HL-60 (cell line): ENCODE data around the gene GLRX3.

Source experiments
- DNase-seq, 2 experiments: peaks; one replicate each; pipeline ENCODE4 v3.0.0-alpha.2; 2010 to 2020; ENCODE audit warnings: low read depth in 1 of 2, low spot score in 1 of 2
- H3K27ac ChIP-seq: fragments of 250-450 bp; sonication (Bioruptor Pico); replicated peaks from 2 replicates; pipeline ENCODE4 v1.5.1; 2020; ENCODE audit warnings: mild to moderate bottlenecking, moderate library complexity
- H3K27me3 ChIP-seq: fragments of 250-450 bp; sonication (Bioruptor Pico); 2 replicates; pipeline ENCODE4 v1.5.1; 2021; ENCODE audit warnings: mild to moderate bottlenecking, moderate library complexity; ENCODE audit not compliant: insufficient read depth, poor library complexity, severe bottlenecking
- H3K4me3 ChIP-seq: replicated peaks from 2 replicates; pipeline ENCODE4 v1.5.1; 2011; ENCODE audit warnings: mild to moderate bottlenecking, control low read depth, low read length; ENCODE audit not compliant: insufficient read depth
- GABPA ChIP-seq: IDR thresholded peaks from 2 replicates; pipeline ENCODE4 v1.6.1; 2012; ENCODE audit warnings: low read depth
- POLR2AphosphoS5 ChIP-seq: IDR thresholded peaks from 2 replicates; pipeline ENCODE4 v1.6.1; 2012; ENCODE audit warnings: low read depth
- SPI1 ChIP-seq: IDR thresholded peaks from 2 replicates; pipeline ENCODE4 v1.6.1; 2012; ENCODE audit warnings: low read depth, mild to moderate bottlenecking, borderline replicate concordance
- TF ChIP-seq, protein P1 (sequence below): IDR thresholded peaks from one replicate; pipeline ENCODE4 v1.5.1; 2011; ENCODE audit warnings: low read length, control low read depth, inconsistent platforms; ENCODE audit not compliant: insufficient read depth
- TF ChIP-seq, protein P2 (sequence below): IDR thresholded peaks from 2 replicates; pipeline ENCODE4 v1.6.1; 2012; ENCODE audit warnings: low read depth; ENCODE audit not compliant: insufficient replicate concordance

Gene GLRX3

DNA sequence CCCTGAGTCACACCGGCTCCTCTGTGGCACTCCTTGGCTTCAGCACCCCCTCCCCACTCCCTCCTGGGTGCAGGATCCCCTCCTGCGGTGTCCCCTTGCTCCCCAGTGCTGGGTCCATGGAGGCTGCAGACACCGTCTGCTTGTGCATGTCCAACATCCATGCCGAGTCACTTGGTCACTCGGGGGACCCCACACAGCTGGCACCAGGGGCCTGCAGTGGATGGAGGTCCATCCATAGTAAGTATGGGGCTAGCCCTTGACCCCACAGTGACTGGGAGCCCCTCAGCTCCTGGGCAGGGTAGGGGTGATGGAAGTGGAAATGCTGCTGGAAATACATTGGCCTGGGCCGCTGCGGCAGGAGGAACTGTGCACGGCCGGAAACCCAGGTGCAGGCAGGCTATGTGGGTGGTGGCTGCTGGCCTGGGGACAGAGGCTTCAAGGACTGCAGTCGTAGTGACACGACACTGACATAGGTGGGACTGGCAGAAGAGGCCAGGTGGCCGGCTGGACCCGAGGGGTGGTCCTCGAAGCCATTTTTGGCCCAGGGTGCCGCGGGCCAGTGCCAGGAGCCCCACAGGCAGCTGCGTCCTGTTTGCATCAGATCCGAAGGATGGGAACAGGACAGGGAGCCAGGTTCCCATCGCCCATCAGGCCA is 58.9 kb downstream of the GLRX3 start:
- TF ChIP-seq POLR2AphosphoS5 (no peak), GABPA (no peak), SPI1 (no peak)
- TF ChIP-seq, protein P1, sequence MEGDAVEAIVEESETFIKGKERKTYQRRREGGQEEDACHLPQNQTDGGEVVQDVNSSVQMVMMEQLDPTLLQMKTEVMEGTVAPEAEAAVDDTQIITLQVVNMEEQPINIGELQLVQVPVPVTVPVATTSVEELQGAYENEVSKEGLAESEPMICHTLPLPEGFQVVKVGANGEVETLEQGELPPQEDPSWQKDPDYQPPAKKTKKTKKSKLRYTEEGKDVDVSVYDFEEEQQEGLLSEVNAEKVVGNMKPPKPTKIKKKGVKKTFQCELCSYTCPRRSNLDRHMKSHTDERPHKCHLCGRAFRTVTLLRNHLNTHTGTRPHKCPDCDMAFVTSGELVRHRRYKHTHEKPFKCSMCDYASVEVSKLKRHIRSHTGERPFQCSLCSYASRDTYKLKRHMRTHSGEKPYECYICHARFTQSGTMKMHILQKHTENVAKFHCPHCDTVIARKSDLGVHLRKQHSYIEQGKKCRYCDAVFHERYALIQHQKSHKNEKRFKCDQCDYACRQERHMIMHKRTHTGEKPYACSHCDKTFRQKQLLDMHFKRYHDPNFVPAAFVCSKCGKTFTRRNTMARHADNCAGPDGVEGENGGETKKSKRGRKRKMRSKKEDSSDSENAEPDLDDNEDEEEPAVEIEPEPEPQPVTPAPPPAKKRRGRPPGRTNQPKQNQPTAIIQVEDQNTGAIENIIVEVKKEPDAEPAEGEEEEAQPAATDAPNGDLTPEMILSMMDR, result no peak
- TF ChIP-seq, protein P2, sequence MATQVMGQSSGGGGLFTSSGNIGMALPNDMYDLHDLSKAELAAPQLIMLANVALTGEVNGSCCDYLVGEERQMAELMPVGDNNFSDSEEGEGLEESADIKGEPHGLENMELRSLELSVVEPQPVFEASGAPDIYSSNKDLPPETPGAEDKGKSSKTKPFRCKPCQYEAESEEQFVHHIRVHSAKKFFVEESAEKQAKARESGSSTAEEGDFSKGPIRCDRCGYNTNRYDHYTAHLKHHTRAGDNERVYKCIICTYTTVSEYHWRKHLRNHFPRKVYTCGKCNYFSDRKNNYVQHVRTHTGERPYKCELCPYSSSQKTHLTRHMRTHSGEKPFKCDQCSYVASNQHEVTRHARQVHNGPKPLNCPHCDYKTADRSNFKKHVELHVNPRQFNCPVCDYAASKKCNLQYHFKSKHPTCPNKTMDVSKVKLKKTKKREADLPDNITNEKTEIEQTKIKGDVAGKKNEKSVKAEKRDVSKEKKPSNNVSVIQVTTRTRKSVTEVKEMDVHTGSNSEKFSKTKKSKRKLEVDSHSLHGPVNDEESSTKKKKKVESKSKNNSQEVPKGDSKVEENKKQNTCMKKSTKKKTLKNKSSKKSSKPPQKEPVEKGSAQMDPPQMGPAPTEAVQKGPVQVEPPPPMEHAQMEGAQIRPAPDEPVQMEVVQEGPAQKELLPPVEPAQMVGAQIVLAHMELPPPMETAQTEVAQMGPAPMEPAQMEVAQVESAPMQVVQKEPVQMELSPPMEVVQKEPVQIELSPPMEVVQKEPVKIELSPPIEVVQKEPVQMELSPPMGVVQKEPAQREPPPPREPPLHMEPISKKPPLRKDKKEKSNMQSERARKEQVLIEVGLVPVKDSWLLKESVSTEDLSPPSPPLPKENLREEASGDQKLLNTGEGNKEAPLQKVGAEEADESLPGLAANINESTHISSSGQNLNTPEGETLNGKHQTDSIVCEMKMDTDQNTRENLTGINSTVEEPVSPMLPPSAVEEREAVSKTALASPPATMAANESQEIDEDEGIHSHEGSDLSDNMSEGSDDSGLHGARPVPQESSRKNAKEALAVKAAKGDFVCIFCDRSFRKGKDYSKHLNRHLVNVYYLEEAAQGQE, result no peak
- Histone ChIP-seq H3K27ac (no peak overlapping the region), H3K4me3 (no peak overlapping the region), H3K27me3 (no peaks in the 10 kb centered on the region)
- DNase-seq, result no peak

DNA sequence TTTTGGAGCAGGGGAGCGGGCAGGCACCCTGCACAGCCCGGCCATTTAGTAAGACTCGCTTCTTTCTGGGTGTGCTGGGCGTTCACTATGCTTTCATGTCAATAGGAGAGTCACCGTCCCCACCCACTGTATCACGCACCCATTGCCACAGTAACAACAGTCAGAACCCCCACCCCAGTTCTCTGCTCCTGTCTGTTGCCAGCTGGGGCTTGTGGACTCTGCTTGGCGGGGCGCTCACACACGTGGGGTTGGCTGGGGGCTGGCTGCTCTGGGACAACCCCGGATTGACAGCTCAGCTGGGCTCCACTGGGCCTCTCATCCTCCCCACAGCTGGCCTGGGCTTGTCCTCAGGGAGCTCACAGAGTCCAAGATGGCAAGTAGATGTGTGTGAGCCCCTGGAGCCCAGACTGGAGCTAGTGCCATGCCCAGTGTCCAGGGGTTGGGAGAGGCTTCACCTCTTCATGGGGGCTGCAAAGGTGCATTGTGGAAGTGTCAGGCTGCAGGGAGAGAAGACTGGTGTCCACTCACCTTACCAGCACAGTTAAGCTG is 59.6 kb downstream of the GLRX3 start:
- DNase-seq, result no peak
- TF ChIP-seq, protein P1, result no peak
- TF ChIP-seq SPI1, result no peak
- TF ChIP-seq, protein P2, result no peak
- no peak for TF ChIP-seq GABPA
- no peak for TF ChIP-seq POLR2AphosphoS5

DNA sequence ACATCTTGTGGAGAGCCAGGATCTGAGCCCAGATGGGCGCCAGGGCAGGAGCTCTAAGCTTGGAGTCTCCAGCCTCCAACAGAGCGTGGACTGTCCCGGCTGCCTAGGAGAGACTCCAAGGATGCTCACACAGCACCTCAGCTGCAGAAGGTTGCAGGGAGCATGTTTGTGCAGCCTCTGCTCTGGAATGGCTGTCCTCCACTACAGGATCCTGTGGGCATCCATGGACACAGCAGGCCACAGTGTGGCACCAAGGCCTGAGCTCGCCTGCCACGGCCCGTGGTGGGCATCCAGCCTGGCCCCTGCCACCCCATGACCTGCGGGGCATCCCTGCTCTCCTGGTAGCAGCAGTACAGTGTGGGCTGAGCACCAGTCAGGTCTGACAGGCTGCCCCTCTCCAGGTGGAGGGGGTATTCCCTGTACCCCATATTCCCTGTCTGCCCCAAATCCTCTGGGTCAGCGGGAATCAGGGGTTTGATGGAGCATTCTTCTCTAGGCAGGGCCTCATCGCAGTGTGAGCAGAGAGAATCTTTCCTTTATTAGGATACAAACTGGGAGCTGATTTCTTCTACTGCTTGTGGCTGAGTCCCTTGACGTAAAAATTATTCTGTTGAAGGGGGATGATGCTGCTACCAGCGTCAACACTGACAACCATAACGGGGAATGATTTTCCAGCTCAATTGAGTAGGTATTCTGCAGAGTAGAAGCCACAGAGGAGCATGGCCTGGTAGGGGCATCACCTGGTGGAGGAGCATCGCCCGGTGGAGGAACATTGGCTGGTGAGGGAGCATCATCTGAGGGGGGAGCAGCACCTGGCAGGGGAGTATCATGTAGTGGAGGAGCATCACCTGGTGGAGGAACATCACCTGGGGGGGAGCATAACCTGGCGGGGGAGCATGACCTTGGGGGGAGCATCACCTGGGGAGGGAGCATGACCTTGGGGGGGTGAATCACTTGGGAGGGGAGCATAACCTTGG is 60.6 kb downstream of the GLRX3 start:
- Histone ChIP-seq H3K27me3 (no peaks in the 10 kb centered on the region), H3K4me3 (no peak overlapping the region), H3K27ac (no peak overlapping the region)
- DNase-seq, result no peak
- TF ChIP-seq, protein P2, result no peak
- TF ChIP-seq, protein P1, result no peak
- TF ChIP-seq POLR2AphosphoS5 (no peak), GABPA (no peak), SPI1 (no peak)

More for the DNA sequence above, 59.6 kb downstream of the GLRX3 start:
- H3K4me3 ChIP-seq, result no peak overlapping the region
- no peak overlapping the region for H3K27ac ChIP-seq
- no peaks in the 10 kb centered on the region for H3K27me3 ChIP-seq
